ENCODE measurements around the gene WDR33.

- TF ChIP-seq CTCF (IDR thresholded peaks at IDR 0.05) (no peak), POLR2AphosphoS5 (IDR thresholded peaks at IDR 0.05) (no peak)
These were observed 15.1 kb upstream of the WDR33 start for GRCh38 chr2:127826047-127826446.
